K562 (cell line): Measurements from ENCODE around the gene HOXB6. TPM values are rescaled to one million over a fixed set of nuclear protein-coding genes. Genes with fewer than 3 reads are reported as not detected.

ENCODE experiments used
- CBX5 ChIP-seq: IDR thresholded peaks from 2 replicates; pipeline ENCODE4 v1.6.1; 2014; ENCODE audit warnings: low read depth, borderline replicate concordance
- E2F4 ChIP-seq: sonication (generic); formaldehyde crosslinking; IDR thresholded peaks from 2 replicates; pipeline ENCODE4 v1.8.0; 2022; ENCODE audit warnings: mild to moderate bottlenecking, low read depth, missing genetic modification reagents
- E2F6 ChIP-seq, 2 experiments: IDR thresholded peaks; 2 replicates each; pipeline ENCODE4 v1.6.1; 2011; ENCODE audit warnings: borderline replicate concordance in 1 of 2, control low read depth in 1 of 2, low read depth in 1 of 2, low read length in 1 of 2, mild to moderate bottlenecking in 1 of 2, mixed read lengths in 1 of 2, moderate library complexity in 1 of 2; ENCODE audit not compliant: insufficient read depth in 1 of 2, insufficient read length in 1 of 2, poor library complexity in 1 of 2, severe bottlenecking in 1 of 2; ENCODE audit errors: extremely low read depth in 1 of 2
- ETV1 ChIP-seq: fragments of 450-650 bp; conservative IDR thresholded peaks from 2 replicates; pipeline ENCODE4 v1.6.1; 2016; ENCODE audit warnings: missing genetic modification characterization, control low read depth, low read depth, missing compliant biosample characterization
- FOS ChIP-seq: IDR thresholded peaks from 3 replicates; pipeline ENCODE4 v1.6.1; 2011; ENCODE audit not compliant: insufficient read length; ENCODE audit errors: extremely low read depth
- HDGF ChIP-seq: fragments of 450-650 bp; IDR thresholded peaks from 2 replicates; pipeline ENCODE4 v1.6.1; 2016
- HINFP ChIP-seq: fragments of 450-650 bp; conservative IDR thresholded peaks from 2 replicates; pipeline ENCODE4 v1.6.1; 2016; ENCODE audit warnings: missing genetic modification characterization, low read depth, mild to moderate bottlenecking, control low read depth, missing compliant biosample characterization
- LEF1 ChIP-seq: fragments of 450-650 bp; IDR thresholded peaks from 2 replicates; pipeline ENCODE4 v1.6.1; 2016; ENCODE audit warnings: mild to moderate bottlenecking
- MTF1 ChIP-seq: fragments of 250-450 bp; sonication (Bioruptor Pico); IDR thresholded peaks from 2 replicates; pipeline ENCODE4 v1.9.0; 2021; ENCODE audit warnings: moderate library complexity, mild to moderate bottlenecking, inconsistent platforms, borderline replicate concordance
- NCOA2 ChIP-seq, 2 experiments: fragments of 450-650 bp; IDR thresholded peaks; 2 replicates each; pipeline ENCODE4 v1.6.1; 2018; ENCODE audit warnings: mild to moderate bottlenecking in 2 of 2, moderate library complexity in 1 of 2; ENCODE audit not compliant: partially characterized antibody in 2 of 2
- NFATC3 ChIP-seq: fragments of 450-650 bp; IDR thresholded peaks from 2 replicates; pipeline ENCODE4 v1.6.1; 2017; ENCODE audit warnings: mild to moderate bottlenecking
- PHTF2 ChIP-seq: fragments of 250-450 bp; sonication (Bioruptor Pico); IDR thresholded peaks from 2 replicates; pipeline ENCODE4 v1.5.0; 2021; ENCODE audit warnings: mild to moderate bottlenecking
- POLR2AphosphoS5 ChIP-seq: IDR thresholded peaks from 2 replicates; pipeline ENCODE4 v1.6.1; 2011; ENCODE audit warnings: mild to moderate bottlenecking, low read depth, low read length, moderate library complexity; ENCODE audit not compliant: control insufficient read depth, insufficient read depth
- POLR2B ChIP-seq: fragments of 450-650 bp; IDR thresholded peaks from 2 replicates; pipeline ENCODE4 v1.6.1; 2018; ENCODE audit warnings: low read depth; ENCODE audit not compliant: partially characterized antibody
- RFX5 ChIP-seq: IDR thresholded peaks from 2 replicates; pipeline ENCODE4 v1.6.1; 2011; ENCODE audit warnings: low read depth, mild to moderate bottlenecking, improper control_type of control experiment, low read length
- SMARCE1 ChIP-seq: fragments of 450-650 bp; IDR thresholded peaks from 2 replicates; pipeline ENCODE4 v1.7.1; 2016; ENCODE audit warnings: mild to moderate bottlenecking
- SUPT5H ChIP-seq: fragments of 450-650 bp; IDR thresholded peaks from 2 replicates; pipeline ENCODE4 v1.6.1; 2016
- TAL1 ChIP-seq: fragments of 450-650 bp; IDR thresholded peaks from 2 replicates; pipeline ENCODE4 v1.6.1; 2016; ENCODE audit warnings: mild to moderate bottlenecking
- VEZF1 ChIP-seq: fragments of 200-800 bp; sonication (Bioruptor generic); IDR thresholded peaks from 2 replicates; pipeline ENCODE4 v1.6.1; 2017; ENCODE audit warnings: missing genetic modification characterization, missing compliant biosample characterization
- WHSC1 ChIP-seq: IDR thresholded peaks from one replicate; pipeline ENCODE4 v1.6.1; 2012; ENCODE audit warnings: low read length, control low read depth, inconsistent platforms
- ZNF717 ChIP-seq: fragments of 250-450 bp; sonication (Bioruptor Pico); IDR thresholded peaks from 2 replicates; pipeline ENCODE4 v1.5.0; 2021
- ZNF75A ChIP-seq: fragments of 450-650 bp; formaldehyde crosslinking; IDR thresholded peaks from 2 replicates; pipeline ENCODE4 v1.4.0; 2020; ENCODE audit warnings: mild to moderate bottlenecking
- polyA plus RNA-seq, 8 experiments: library from polyadenylated mRNA; depleted of rRNA in 4 of 8; stranded (reverse) in 5 of 8; unstranded in 3 of 8; fragments of >200 nt; fragmentation: Nextera tagmentation in 2 of 8; fragmentation: Illumina TruSeq in 1 of 8; extraction: Ambion mirVana in 2 of 8; extraction: Trizol in 1 of 8; gene quantifications; 2 replicates each; pipeline versions ENCODE4 v1.2.1 to v1.2.3, GENCODE V29; 2011 to 2014; ENCODE audit warnings: inconsistent platforms in 1 of 8, missing spikeins in 1 of 8
- total RNA-seq, 7 experiments: library from RNA; depleted of rRNA in 6 of 7; stranded (reverse); fragments of >200 nt in 6 of 7; fragmentation: Illumina TruSeq in 2 of 7; extraction: Trizol in 2 of 7; gene quantifications; 2 replicates each; pipeline versions ENCODE4 v1.2.1 to v1.2.3, GENCODE V29; 2011 to 2021; ENCODE audit warnings: low replicate concordance in 1 of 7
- TF ChIP-seq, protein P1 (sequence below): fragments of 450-650 bp; formaldehyde crosslinking; IDR thresholded peaks from 2 replicates; pipeline ENCODE4 v1.4.0; 2020; ENCODE audit warnings: mild to moderate bottlenecking

HOXB6 gene
- total and polyA plus RNA-seq, 9 of the 15 experiments (the other 6 are each of a cell fraction or from before 2014, with no cell fraction given): 1.2 to 14.8 (median 4.9) TPM

DNA sequence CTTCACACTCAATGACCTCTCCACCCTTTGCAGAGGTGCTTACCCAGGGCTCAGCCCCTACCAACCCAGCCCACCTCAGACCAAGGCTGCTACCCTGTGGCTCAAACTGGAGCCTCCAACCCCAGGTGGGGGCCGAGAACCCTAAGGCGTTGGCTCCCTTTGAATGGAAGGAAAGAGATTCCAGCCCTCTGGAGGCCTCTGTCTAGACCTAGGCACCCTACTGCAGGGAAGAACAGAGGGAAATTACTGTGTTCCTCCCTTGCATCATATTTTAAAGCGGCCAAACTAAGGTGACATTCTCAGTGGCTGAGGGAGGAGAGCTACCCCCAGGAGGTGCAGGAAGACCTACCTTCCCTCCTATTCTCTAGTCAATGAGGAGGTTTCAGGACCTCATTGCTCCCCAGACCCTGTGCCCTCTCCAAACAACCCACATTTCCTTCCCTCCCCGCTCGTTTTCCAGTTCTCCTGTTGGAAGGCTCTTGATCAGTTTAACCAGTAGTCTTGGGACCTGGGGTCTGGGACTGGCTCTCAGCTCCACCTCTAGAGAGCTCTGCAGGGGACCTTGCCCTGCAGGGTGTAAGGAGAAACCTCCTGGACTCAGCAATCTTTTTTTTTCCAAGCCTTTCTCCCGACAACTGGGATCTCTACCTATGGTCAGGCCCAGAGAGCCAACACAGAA is 15.8 kb upstream of the HOXB6 start (continued):
- no peak for TF ChIP-seq LEF1
- 0 out of 2 replicates have a peak, but pooled peaks have one; percentile 3 for TF ChIP-seq POLR2AphosphoS5
- TF ChIP-seq E2F6 (IDR thresholded peaks at IDR 0.05; ENCODE audit: borderline replicate concordance in 1 of 2, extremely low read depth in 1 of 2, insufficient read depth in 1 of 2, insufficient read length in 1 of 2, low read depth in 1 of 2, low read length in 1 of 2, poor library complexity in 1 of 2, severe bottlenecking in 1 of 2): no peak
- TF ChIP-seq PHTF2: no peak
- TF ChIP-seq, protein P1, sequence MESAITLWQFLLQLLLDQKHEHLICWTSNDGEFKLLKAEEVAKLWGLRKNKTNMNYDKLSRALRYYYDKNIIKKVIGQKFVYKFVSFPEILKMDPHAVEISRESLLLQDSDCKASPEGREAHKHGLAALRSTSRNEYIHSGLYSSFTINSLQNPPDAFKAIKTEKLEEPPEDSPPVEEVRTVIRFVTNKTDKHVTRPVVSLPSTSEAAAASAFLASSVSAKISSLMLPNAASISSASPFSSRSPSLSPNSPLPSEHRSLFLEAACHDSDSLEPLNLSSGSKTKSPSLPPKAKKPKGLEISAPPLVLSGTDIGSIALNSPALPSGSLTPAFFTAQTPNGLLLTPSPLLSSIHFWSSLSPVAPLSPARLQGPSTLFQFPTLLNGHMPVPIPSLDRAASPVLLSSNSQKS: no peak
- TF ChIP-seq ZNF75A (CRISPR knock-in tag): no peak
- TF ChIP-seq SMARCE1: no peak
- no peak for TF ChIP-seq WHSC1
- no peak for TF ChIP-seq NCOA2 (IDR thresholded peaks at IDR 0.05; ENCODE audit: partially characterized antibody in 2 of 2)
- TF ChIP-seq E2F4 (CRISPR knock-in tag): no peak
- TF ChIP-seq FOS: no peak
- TF ChIP-seq SUPT5H: peak; percentile 51; the same call in 1 of the 2 replicates
- no peak for TF ChIP-seq RFX5
- TF ChIP-seq TAL1: no peak
- no peak for TF ChIP-seq NFATC3
- TF ChIP-seq CBX5: no peak
- TF ChIP-seq MTF1 (CRISPR knock-in tag): no peak
- TF ChIP-seq POLR2B: peak; percentile 61
- peak; percentile 28; the same call in 1 of the 2 replicates for TF ChIP-seq ZNF717 (CRISPR knock-in tag)
- TF ChIP-seq ETV1 (tag): no peak
- TF ChIP-seq HINFP (tag): no peak
- no peak for TF ChIP-seq HDGF
- no peak for TF ChIP-seq VEZF1 (CRISPR knock-in tag)
